T1000 (cell line): Measurements from ENCODE around the gene BLOC1S4.
"Not testable (repeated sequence)": the region's sequence is repeated elsewhere in the genome, so short reads cannot be mapped to it uniquely, and the experiment has no call there.

Experiments
- DNase-seq: peaks from one replicate; lab custom pipeline; 2025; ENCODE audit warnings: mixed read lengths; lab: John Stamatoyannopoulos, UW

Gene BLOC1S4, protein sequence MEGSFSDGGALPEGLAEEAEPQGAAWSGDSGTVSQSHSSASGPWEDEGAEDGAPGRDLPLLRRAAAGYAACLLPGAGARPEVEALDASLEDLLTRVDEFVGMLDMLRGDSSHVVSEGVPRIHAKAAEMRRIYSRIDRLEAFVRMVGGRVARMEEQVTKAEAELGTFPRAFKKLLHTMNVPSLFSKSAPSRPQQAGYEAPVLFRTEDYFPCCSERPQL

DNA sequence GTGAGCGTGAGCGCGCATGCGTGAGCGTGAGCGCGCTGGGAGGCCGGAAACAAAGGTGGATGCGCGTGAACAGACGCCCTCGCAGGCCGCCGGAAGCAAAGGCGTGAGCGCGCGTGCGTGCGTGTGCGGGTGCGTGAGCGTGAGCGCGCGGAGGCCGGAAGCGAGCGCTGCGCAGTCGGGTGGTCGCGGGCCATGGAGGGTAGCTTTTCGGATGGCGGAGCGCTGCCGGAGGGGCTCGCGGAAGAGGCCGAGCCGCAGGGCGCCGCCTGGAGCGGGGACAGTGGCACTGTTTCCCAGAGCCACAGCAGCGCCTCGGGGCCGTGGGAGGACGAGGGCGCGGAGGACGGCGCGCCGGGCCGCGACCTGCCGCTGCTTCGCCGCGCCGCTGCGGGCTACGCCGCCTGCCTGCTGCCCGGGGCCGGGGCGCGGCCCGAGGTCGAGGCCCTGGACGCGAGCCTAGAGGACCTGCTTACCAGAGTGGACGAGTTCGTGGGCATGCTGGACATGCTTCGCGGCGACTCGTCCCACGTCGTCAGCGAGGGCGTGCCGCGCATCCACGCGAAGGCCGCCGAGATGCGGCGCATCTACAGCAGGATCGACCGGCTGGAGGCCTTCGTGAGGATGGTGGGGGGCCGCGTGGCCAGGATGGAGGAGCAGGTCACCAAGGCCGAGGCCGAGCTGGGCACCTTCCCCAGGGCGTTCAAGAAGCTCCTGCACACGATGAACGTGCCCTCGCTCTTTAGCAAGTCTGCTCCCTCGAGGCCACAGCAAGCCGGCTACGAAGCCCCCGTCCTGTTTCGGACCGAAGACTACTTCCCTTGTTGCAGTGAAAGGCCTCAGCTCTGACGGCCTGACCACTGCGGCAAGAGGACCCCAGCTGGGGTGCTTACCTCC is at the start of gene BLOC1S4:
Gene BLOC1S4 (plus strand): TSS at position 157 of the 894 bp plus-strand sequence. CDS start 36 bp downstream, at position 193.
- DNase-seq: peak; percentile 55

DNA sequence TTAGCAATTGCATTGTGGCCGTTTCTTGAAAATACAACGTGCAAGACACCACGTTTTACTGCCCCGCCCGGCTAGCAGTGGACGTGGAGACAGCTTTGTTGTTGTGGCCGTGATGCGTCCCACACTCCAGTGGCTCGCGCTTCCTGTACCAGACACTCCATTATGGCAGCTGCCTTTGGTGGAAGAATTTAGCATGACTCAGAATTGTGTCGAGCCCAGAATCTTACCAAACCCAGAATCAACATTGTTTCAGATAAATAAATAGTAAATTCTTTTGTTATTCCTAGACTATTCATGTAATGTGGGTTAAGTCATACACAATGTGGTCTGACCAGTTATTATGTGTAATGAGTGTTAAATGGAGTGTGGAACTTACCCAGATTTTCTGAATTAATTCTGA is 47.6 kb upstream of the BLOC1S4 start:
- no peak for DNase-seq

DNA sequence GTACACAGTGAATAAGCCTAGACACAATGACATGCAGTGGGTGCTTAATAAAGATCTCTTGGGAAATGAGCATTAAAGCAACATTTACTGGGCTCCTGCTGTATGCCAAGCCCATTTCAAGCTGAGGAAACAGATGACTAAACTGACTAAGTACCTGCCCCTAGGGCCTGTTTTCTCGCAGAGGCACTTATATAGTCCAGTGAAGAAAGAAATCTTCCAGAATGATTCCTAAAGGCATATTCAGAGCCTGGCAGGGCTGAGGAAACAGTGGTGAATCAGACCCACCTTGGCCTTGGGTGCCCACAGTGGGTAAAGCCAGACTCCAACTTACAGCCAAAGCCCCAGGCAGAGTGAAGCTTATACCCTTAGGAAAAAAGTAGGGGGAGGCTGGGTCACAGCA is 44.3 kb upstream of the BLOC1S4 start:
- no peak for DNase-seq

DNA sequence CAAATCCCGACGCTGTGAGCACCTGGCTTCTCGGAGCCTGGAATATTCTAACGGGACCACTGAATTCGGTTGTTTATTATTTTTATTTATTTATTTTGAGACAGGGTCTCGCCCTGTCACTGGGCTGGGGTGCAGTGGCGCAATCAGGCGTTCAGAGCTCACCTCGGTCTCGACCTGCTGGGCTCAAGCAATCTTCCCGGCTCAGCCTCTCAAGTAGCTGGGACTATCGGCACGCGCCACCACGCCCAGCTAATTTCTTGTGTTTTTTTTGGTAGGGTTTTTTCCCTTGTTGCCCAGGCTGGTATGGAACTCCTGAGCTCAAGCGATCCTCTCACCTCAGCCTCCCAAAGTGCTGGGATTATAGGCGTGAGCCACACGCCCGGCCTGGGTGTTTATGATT is 43.8 kb upstream of the BLOC1S4 start:
- no peak for DNase-seq

DNA sequence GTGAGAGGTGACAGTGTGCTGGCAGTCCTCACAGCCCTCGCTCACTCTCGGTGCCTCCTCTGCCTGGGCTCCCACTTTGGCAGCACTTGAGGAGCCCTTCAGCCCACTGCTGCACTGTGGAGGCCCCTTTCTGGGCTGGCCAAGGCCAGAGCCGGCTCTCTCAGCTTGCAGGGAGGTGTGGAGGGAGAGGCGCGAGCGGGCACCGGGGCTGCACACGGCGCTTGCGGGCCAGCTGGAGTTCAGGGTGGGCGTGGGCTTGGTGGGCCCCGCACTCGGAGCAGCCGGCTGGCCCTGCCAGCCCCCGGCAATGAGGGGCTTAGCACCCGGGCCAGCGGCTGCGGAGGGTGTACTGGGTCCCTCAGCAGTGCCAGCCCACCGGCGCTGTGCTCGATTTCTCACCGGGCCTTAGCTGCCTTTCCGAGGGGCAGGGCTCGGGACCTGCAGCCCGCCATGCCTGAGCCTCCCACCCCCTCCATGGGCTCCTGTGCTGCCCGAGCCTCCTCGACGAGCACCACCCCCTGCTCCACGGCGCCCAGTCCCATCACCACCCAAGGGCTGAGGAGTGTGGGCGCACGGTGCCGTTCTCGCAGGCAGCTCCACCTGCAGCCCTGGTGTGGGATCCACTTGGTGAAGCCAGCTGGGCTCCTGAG is 43.3 kb upstream of the BLOC1S4 start:
- DNase-seq: not testable (repeated sequence)

DNA sequence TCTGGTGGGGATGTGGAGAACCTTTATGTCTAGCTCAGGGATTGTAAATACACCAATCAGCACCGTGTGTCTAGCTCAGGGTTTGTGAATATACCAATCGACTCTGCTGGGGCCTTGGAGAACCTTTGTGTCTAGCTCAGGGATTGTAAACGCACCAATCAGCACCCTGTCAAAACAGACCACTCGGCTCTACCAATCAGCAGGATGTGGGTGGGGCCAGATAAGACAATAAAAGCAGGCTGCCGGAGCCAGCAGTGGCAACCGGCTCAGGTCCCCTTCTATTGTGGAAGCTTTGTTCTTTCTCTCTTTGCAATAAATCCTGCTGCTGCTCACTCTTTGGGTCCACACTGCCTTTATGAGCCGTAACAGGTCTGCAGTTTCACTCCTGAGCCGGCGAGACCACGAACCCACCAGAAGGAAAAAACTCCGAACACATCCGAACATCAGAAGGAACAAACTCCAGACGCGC is 42.7 kb upstream of the BLOC1S4 start:
- not testable (repeated sequence) for DNase-seq

DNA sequence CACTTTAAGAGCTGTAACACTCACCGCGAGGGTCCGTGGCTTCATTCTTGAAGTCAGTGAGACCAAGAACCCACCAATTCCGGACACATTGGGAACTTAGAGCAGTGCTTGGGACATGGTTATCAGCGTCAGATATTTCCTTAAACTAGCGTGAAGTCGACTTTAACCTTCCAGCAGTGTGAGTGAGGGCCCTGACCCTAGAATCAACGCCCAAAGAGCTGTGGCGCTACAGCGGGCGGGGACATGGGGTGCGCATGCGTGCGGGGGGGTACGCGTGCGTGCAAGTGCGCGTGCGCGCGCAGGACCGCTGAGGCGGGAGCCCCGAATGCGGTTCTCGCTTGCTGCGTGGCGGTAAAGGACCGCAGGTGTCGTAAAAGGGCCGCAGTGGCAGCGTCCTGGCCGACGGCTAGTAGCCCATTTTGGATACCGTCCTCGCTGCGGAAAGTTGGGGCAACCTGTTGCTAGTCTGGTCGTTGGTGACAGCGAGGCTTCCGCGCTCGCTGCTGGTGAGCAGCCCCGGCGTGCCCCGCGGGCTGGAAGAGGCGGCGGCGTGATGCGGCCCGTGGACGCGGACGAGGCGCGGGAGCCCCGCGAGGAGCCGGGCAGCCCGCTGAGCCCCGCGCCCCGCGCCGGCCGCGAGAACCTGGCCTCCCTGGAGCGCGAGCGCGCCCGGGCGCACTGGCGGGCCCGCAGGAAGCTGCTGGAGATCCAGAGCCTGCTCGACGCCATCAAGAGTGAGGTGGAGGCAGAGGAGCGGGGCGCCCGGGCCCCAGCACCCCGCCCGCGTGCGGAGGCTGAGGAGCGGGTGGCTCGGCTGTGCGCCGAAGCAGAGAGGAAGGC is 42.1 kb upstream of the BLOC1S4 start:
- peak; percentile 85 for DNase-seq

DNA sequence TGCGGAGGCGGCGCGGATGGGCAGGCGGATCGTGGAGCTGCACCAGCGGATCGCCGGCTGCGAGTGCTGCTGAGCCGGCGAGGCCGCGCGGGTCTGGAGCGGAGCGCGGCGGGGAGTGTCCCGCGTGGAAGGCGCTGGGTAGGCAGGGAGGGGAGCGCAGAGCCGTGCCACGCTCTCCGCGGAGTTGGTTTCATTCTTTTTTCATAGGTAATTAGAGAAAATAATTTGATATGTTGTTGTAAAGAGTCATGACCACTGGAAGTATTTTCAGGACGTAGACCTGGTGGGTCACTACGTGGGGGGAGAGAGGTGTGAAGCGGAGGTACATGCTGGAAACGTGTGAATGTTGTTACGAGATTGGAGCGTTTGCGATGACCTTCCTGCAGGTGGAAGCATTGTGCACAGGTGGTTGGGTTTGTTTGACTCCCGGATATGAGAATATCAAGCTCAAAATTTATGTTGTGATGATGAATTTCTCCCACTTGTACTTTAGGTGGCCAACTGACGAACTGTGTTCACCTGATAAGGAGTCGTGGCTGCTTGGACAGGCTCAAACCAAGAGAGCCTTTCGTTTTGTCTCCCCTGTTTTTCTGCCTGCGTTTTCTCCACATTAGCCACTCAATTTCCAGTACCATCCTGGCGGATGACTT is 41.3 kb upstream of the BLOC1S4 start:
- no peak for DNase-seq

DNA sequence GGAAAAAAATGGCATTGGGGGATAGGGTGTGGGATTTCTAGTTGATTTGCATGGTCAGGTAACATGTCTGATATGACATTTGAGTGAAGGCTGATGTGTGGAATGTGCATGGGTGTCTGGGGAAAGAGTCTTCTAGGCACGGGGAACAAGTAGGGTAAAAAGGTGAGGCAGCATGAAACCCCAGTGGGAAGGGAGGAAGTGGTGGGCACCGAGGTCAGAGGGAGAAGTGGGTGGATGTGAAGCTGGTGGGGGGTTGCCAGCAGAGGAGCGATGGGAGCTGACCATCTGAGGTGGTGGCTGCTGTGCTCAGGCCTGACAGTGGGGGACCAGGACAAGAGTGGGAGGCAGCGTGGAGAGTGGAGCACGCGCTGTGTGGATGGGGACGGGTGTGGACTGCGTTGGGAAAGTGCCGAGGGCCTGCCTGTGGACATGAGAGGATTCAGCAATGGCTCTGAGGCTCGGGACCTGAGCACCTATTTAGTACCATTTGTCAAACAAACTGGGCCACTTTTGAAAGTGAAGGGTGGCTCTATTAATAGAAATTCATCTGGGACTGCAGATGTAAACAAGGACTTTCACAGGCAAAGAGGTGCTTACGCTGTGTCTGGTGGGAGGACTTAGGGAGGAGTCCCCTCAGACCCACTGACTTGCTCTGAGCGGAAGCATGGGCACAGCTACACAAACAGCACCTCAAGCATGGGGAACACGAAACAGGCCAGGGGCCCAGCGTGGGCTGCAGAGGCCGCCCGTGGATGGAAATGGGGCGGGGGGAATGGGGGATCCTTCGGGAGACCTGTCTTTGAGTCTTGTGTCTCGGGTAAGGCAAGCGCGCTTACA is 39.0 kb upstream of the BLOC1S4 start:
- DNase-seq: no peak

DNA sequence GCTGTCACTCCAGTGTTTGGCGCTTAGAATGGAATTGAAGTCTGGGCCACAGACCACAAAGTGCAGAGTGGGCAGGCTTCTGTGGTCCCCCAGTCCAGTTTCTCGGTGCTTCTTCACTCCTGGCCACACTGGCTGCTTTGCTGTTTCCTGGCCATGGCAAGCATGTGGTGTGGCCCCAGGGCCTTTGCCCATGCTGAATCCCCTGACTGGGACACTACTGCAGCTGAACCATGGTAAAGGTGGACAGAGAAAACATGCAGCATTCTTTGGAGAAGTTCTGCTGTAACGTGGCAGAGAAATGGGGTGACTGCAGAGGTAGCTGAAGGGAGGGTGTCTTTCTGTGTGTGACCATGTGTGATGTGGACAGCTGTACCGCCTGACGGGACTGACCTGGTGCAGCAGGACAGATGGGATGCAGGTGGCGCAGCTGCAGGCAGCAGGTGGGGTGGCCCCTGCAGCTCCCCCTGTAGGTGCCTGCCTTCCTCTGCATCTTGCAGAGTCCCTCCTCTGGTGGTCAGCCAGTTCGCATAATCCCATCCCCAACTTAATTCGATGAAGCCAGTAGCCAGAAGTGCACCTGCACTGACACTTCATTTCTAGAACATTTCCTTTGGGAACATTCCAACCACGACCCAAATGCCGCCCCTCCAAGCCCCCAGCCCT is 35.5 kb upstream of the BLOC1S4 start:
- DNase-seq: no peak

DNA sequence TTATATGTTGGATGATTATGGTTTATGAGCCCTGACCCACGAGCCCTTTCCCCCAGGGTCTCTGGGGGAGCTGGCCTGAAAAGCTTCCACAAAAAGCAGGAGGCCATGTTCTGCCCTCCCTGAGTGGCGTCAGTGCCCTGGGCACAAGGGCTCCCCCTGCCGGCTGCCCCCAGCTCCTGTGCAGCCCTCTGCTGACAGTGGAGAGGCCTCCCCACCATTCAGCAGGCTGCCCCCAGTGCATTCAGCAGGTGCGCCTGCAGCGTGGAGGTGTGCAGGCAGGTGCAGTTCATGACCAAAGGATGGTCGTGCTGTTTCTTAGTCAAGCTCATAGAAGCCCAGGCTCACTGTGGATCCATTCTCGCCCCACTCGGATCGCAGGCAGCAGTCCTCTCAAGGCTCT is 34.8 kb upstream of the BLOC1S4 start:
- DNase-seq: no peak

DNA sequence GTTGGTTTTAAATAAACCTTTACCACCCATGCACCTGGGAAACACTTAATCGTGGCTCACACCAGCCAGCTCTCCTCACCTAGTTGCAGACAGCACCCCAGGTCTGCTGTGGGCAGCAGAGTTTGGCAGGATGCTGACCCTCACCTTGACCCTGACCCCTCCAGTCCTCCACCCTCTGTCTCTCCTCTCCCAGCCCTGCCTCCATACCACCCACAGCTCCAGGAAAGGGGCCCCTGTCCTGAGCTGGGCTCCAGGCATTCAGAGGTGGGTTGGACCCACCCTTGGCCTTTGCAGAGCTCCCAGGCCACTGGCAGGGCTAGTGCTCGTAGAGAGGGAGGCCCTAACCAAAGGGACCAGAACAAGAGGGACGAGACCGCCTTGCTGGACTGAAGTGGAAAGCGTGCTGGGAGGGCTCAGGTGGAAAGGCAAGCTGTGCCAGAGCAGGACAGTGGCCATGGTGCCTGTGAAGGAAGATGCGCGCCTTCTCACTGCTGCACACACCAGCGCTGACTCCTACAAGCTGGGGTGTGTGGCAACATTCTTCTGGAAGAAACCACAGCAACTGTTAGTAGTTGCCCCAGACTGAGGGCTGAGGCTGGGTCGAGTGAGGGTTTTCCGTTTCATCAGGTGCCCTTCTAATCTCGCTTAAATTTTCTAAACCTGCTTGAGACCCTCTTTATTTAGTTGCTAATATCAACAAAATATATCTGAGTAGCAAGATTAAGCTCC is 32.9 kb upstream of the BLOC1S4 start:
- no peak for DNase-seq

DNA sequence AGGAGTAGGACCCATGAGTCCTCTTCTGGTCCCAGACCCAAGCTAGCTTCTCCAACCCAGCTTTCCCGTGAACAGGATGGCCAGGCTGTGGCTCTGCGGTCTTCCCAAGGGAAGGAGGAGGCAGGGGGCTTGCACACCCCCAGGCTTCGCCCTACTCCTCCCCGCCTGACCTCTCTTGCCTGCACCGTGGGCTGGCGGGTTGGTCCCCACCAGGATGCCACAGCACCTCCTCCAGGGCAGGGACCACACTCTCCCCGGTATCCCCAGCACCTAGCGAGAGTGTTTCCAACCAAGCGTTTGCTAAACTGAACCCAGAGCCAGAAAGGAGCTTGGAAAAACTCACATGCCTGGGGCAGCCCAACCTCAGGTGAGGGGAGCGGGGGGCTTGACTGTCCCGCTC is 31.3 kb upstream of the BLOC1S4 start:
- DNase-seq: no peak

DNA sequence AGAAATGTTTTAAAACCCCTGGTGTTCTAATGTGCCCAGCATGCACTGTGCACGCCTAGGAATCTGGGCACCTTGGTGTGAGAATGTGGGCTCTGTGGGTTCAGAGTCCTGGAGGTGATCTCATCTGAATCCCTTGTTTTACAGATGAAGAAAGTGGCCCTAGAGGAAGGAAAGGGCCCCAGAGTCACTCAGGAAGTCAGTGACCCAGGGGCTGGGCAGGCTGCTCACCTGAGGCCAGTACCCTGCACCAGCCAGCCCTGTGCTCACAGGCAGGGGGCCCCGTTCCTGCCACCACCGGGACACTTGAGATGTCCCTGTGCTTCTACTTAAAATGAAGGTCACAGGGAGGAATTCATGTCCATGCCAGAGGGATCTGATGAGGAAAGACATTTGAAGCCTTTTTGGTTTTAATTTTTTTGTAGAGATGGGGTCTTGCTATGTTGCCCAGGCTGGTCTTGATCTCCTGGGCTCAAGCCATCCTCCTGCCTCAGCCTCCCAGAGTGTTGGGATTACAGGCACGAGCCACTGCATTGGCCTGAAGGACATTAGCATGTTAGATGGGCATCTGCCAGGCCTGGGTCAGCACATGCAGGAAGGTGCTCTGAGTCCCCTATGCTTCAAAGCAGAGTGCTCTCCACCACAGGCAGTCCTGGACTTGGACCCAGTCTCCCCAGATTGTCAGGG is 29.7 kb upstream of the BLOC1S4 start:
- no peak for DNase-seq

DNA sequence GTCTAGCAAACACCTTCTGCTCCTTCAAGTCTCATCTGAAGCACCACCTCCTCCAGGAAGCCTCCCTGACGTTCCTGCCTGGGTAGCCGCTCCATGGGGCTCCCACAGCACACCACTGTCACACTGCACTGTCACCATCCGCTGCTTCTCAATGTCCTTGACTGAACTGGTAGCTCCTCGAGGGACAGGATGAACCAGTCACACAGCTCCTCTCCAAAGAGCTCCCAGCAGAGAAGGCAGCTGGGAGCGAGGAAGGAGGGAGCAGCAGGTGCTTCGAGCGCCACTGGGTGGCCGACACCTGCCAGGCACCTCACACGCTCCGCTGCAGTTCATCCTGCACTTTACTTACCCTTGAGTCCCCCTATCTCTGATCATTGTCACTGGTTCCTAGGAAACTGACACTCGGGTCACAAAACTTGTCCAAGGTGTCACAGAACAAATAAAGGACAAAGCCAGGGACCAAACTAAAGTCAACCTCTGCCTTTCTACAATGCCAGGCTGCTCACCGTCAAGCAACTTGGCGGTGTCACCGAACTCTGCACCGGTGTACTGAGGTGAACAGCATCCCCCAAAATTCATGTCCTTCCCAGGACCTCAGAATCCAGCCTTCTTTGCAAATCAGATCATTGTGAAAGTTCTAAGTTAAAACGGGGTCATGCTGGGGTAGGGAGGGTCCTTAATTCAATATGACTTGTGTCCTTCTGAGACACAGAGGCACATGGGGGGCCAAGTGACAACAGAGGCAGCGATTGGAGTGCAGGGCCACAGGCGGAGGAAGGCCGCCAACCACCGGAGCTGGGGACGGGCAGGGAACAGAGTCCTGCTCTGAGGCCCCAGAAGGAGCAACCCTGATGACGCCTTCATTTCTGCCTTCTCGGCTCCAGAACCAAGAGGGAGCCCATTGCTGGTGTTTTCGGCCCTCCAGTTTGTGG is 27.8 kb upstream of the BLOC1S4 start:
- no peak for DNase-seq

DNA sequence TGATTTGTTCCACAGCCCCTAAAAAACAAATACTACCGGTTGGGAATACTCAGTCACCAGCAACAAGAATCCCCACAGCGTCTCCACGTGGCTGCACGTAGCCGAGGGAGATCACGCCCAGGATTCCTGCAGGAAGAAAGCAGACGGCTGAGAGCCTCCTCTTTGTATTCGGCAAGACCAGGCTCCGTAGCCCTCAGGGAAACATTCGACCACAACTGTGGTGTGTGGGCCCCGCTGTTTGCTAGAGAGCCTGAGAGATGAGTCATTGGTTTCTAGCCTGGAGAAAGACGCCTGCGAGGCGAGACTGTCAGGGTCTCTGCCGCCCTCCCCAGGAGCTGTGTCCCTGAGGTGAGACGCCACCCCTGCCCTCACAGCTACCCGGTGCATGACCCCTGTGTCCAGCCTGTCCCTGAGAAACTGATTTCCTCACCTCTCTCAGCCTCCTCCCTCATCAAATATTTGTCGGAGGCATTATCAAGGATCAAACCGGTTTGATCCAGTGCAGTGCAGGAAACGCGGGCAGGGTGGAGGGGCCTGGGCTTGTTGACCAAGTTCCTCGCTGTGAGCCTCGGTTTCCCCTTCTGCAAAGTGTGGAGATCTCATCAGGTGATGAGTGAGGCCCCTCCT is 27.0 kb upstream of the BLOC1S4 start:
- peak; percentile 75 for DNase-seq

DNA sequence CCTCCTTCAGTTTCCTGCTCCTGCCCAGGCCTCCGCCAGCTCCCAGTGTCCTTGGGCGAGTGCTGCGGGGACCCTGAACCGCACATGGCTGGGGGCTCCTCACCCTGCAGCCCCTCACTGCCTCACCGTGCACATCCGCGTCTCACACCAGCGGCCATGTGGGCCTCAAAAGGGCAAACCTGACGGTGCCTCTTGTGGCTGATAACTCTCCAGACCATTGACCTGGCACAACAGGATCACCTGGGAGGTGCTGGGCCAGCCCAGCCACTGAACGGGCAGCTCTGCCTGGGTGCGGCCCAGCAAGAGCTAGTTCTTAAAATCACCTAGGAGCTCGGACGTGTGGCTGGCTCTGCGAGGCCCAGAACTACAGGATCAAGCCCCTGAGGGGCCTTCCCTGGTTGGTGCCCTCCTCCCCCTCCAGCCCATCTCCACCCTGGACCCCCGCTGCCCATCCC is 26.4 kb upstream of the BLOC1S4 start:
- no peak for DNase-seq
